ENCODE results near the gene CISD3. TPM values are rescaled to one million over a fixed set of nuclear protein-coding genes. Genes with fewer than 3 reads are reported as not detected.

Gene CISD3
- total RNA-seq, 4 donors from 2014 or later = 3.7 to 7.8 (median 5.4) TPM

DNA sequence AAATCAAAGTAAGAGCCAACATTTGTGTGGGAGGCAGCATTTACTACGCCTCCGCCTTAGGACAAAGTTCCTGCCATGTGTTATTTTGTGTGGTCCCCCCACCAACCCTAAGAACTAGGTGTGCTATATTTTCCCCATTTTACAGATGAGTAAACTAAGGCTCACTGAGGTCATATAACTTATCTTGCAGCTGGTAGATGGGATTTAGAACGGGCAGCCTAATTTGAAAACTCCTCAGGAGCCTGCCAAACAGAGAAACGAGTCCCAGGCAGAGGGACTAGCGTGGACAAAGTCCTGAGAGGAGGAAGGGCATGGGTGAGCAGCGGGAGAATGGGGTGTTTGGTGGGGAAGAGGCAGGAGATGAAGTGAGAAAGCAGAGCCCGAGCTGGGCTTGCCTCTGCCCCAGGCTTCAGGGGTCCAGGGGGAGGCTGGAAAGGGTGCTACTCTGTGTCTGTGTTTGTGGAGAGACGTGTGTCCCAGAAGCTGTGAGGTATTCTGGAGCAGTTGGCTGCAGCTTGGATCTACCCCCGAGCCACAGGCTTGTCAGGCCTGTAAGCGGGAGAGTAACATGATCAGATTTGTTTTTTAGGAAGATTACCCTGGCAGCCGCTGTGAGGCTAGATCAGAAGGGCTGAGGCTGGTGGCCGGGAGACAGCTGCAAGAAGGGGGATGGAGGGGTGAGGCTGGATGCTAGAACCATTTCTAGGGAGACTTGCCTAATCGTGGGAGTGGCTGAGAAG lies 20.1 kb upstream of the CISD3 start:
- 59 to 61% methylated on average over 13 of the region's 13 CpGs for WGBS, 2 donors
- no peak for TF ChIP-seq POLR2A (IDR thresholded peaks at IDR 0.05)
- TF ChIP-seq, protein P1, sequence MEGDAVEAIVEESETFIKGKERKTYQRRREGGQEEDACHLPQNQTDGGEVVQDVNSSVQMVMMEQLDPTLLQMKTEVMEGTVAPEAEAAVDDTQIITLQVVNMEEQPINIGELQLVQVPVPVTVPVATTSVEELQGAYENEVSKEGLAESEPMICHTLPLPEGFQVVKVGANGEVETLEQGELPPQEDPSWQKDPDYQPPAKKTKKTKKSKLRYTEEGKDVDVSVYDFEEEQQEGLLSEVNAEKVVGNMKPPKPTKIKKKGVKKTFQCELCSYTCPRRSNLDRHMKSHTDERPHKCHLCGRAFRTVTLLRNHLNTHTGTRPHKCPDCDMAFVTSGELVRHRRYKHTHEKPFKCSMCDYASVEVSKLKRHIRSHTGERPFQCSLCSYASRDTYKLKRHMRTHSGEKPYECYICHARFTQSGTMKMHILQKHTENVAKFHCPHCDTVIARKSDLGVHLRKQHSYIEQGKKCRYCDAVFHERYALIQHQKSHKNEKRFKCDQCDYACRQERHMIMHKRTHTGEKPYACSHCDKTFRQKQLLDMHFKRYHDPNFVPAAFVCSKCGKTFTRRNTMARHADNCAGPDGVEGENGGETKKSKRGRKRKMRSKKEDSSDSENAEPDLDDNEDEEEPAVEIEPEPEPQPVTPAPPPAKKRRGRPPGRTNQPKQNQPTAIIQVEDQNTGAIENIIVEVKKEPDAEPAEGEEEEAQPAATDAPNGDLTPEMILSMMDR (IDR thresholded peaks at IDR 0.05) = no peak
- intact Hi-C loops (cut with DNase I; ENCODE audit: low total_unique reads) = no loop called here
- H3K4me3 ChIP-seq (ENCODE audit: low read depth, poor library complexity, severe bottlenecking) = no peak overlapping the region
- DNase-seq (ENCODE audit: low spot score in 2 of 2) = no peak

DNA sequence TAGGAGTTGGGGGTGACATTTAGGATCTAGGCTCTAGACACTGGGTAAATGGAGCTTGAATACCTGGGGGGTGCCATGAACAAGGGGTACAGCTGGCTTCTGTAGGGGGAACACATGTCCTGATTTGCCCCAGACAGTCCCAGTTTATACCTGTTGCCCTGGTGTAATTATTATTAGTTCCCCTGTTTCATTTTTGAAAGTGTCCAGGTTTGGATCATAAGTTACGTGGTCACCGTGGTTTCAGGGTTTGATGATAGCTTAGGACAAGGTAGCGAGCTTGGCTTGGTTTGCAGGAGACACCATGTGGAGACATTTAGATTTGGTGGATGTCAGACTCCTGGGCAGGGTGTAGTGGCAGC lies 19.6 kb upstream of the CISD3 start:
- no peak for TF ChIP-seq POLR2A (IDR thresholded peaks at IDR 0.05)
- TF ChIP-seq, protein P1 (IDR thresholded peaks at IDR 0.05) = no peak
- intact Hi-C loops (cut with DNase I; ENCODE audit: low total_unique reads) = no loop called here
- H3K4me3 ChIP-seq (ENCODE audit: low read depth, poor library complexity, severe bottlenecking) = no peak overlapping the region
- 81 to 97% methylated on average over 3 of the region's 3 CpGs for WGBS, 2 donors
- DNase-seq (ENCODE audit: low spot score in 2 of 2) = no peak

DNA sequence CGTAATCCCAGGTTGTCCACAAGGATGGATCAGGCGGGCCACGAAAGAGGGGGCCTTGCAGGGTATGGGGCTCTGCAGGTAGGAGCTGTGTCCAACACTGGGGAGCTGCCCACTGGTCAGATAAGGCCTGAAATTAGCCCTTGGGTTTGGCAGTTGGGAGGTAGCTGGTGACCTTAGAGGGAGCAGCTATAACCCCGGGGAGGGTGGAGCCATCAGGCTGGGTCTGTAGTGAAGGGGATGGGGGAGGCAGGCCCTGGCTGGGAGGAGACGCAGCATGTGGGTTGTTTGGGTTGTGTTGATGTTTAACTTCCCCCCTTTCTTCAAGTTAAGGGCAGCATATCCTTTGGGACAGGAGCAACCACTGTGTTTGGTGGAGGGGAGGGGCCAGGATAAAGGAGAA lies 19.2 kb upstream of the CISD3 start:
- intact Hi-C loops (cut with DNase I; ENCODE audit: low total_unique reads) = no loop called here
- TF ChIP-seq, protein P1 (IDR thresholded peaks at IDR 0.05) = no peak
- TF ChIP-seq POLR2A (IDR thresholded peaks at IDR 0.05) = no peak
- no peak for DNase-seq (ENCODE audit: low spot score in 2 of 2)
- no peak overlapping the region for H3K4me3 ChIP-seq (ENCODE audit: low read depth, poor library complexity, severe bottlenecking)
- 84 to 92% methylated on average over 5 of the region's 5 CpGs for WGBS, 2 donors

DNA sequence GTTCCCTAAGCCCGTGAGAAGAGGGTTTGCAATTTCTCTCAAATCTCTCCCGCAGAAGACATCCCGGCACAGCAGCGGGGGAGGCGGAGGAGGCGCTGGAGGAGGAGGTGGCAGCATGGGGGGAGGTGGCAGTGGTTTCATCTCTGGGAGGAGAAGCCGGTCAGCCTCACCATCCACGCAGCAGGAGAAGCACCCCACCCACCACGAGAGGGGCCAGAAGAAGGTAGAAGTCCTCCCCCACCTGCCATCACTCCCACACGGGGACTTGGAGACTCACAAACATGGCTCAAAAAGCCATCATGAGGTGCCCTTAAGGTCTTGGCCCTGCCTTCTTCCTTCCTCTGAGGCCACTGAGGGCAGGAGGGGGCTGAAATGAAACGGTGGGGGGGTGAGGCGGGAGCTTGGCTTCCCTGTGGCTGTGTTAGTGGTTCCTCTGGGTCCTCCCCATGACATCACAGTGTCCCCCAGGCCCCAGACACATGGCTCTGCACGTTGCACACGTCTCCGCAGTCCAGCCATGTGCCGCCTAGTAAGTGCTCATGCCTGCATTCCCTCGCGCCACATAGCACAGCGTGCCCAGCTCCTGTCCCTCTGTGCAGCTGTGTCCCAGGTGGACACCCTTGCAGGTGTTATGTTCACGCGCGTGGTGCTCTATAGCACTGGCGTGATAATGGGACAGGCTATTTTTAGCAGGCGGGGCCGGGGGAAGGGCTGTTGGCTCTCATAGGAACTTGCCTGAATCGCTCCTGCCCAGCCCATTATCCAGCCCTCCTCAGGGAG lies 18.2 kb upstream of the CISD3 start:
- 76 to 82% methylated on average over 25 to 26 of the region's 26 CpGs for WGBS, 2 donors
- no peak for DNase-seq (ENCODE audit: low spot score in 2 of 2)
- TF ChIP-seq, protein P1 (IDR thresholded peaks at IDR 0.05) = no peak
- no peak for TF ChIP-seq POLR2A (IDR thresholded peaks at IDR 0.05)
- intact Hi-C loops (cut with DNase I; ENCODE audit: low total_unique reads) = no loop called here
- H3K4me3 ChIP-seq (ENCODE audit: low read depth, poor library complexity, severe bottlenecking) = no peak overlapping the region

DNA sequence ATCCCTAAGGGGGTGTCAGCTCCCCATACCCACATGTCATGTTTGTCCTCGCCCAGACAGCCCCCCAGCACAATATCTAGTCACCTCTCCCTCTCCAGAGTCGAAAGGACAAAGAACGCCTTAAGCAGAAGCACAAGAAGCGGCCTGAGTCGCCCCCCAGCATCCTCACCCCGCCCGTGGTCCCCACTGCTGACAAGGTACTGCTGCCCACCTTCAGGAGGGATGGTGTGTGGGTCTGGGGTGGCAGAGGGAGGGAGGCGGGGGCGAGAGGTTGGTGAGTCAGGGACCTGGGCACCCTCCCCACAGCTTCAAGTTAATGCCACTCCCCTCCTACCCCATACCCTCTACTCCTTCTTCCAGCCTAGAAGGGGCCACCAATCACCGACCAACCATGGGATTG lies 17.5 kb upstream of the CISD3 start:
- no peak for DNase-seq (ENCODE audit: low spot score in 2 of 2)
- H3K4me3 ChIP-seq (ENCODE audit: low read depth, poor library complexity, severe bottlenecking) = no peak overlapping the region
- intact Hi-C loops (cut with DNase I; ENCODE audit: low total_unique reads) = no loop called here
- TF ChIP-seq POLR2A (IDR thresholded peaks at IDR 0.05) = no peak
- TF ChIP-seq, protein P1 (IDR thresholded peaks at IDR 0.05) = no peak
- WGBS, 2 donors = 93% methylated on average over 10 of the region's 10 CpGs
